Stimulated activated CD4-positive, alpha-beta T cell treated with anti-CD3 and anti-CD28 coated beads, Interleukin-1b, Interleukin-23, amount 100 ng/mL, for 4 hours (primary cell): ENCODE results near the gene SOX2.
"Not testable (repeated sequence)": the region's sequence is repeated elsewhere in the genome, so short reads cannot be mapped to it uniquely, and the experiment has no call there.

Experiments
- DNase-seq, 2 donors: peaks; one replicate each; pipeline ENCODE4 v3.0.0-alpha.2; 2020; ENCODE audit warnings: low read depth in 2 of 2

Gene SOX2

DNA sequence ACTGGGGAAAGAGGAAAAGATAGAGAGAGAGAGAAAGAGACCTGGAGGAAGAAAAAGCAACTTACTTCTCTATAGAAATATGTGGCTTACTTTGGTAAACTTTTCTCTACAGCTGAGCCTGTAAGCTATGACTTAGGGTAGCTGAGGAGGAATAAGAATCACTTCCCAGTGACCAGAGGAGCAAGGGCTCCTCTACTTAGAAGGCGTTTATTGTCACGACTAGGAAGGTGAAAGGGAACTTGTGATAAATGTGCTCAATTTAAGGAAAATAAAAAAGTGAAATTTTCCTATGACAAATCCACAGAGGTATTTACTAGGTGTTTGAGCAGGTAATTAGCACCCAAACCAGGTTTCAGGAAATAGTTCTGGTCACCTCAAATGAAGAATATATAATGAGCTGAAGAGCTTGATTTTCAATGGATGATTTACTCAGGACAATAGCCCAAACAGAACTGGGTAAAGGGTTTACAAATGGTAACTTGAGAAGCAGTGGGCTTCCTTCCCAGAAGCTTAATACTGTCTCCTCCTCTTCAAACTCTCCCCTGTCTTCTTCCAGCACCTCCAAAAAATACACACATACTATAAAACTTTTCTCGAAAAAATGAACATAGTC is 46.1 kb downstream of the SOX2 start:
- DNase-seq: no peak

DNA sequence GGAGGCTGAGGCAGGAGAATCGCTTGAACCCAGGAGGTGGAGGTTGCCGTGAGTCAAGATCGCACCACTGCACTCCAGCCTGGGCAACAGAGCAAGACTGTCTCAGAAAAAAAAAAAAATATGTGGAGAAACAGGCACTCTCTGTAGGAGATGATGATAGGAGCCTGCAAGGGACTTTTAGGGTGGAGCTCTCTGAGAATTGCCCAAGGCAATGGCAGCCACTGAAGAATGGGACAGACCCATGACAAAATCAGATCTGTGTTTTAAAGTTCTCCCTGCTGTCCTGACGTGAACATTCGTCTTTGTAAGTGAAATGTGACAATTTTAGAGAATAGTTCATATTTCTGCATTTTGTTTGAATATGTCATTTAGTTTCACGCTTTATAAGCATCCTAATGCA is 50.2 kb downstream of the SOX2 start:
- DNase-seq: no peak

DNA sequence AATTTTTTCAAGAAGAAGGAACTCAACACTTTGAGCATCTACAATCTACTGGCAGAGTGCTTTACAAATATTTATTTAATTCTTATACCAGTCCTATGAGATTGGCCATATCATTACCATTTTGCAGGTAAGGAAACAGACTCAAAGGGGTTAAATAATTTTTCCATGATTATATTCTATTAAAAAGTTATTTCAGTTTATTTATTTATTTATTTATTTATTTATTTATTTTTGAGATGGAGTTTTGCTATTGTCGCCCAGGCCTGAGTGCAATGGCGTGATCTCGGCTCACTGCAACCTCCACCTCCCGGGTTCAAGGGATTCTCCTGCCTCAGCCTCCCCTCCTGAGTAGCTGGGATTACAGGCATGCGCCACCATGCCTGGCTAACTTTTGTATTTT is 52.3 kb downstream of the SOX2 start:
- not testable (repeated sequence) for DNase-seq
